HepG2 (cell line): ENCODE results near the gene VDAC2. TPM values are rescaled to one million over a fixed set of nuclear protein-coding genes. Genes with fewer than 3 reads are reported as not detected.
A peak's percentile ranks its signal among the peaks of the same experiment; 100 is the strongest.

Source experiments
- ARHGAP35 ChIP-seq: sonication (generic); formaldehyde crosslinking; IDR thresholded peaks from 2 replicates; pipeline ENCODE4 v1.9.0; 2022; ENCODE audit warnings: mild to moderate bottlenecking, inconsistent platforms, moderate library complexity, missing genetic modification reagents, borderline replicate concordance
- BHLHE40 ChIP-seq: IDR thresholded peaks from 2 replicates; pipeline ENCODE4 v1.6.1; 2011; ENCODE audit warnings: low read length, improper control_type of control experiment
- ELF4 ChIP-seq: sonication (generic); formaldehyde crosslinking; IDR thresholded peaks from 2 replicates; pipeline ENCODE4 v1.5.0; 2020; ENCODE audit warnings: missing genetic modification reagents, mild to moderate bottlenecking, moderate library complexity, borderline replicate concordance
- HCFC1 ChIP-seq: fragments of 150-350 bp; IDR thresholded peaks from 2 replicates; pipeline ENCODE4 v1.6.1; 2014; ENCODE audit warnings: low read depth, low read length
- IKZF1 ChIP-seq: fragments of 450-650 bp; IDR thresholded peaks from 2 replicates; pipeline ENCODE4 v1.7.1; 2016
- IKZF4 ChIP-seq: sonication (generic); formaldehyde crosslinking; IDR thresholded peaks from 2 replicates; pipeline ENCODE4 v1.5.1; 2020; ENCODE audit warnings: borderline replicate concordance, mild to moderate bottlenecking, low read depth, missing genetic modification reagents; ENCODE audit errors: not compliant biosample characterization
- IKZF5 ChIP-seq: IDR thresholded peaks from 2 replicates; pipeline ENCODE4 v1.6.1; 2018; ENCODE audit warnings: missing genetic modification reagents, mild to moderate bottlenecking, missing compliant biosample characterization
- MAX ChIP-seq: IDR thresholded peaks from 2 replicates; pipeline ENCODE4 v1.6.1; 2012; ENCODE audit warnings: inconsistent platforms
- NFYC ChIP-seq: IDR thresholded peaks from 2 replicates; pipeline ENCODE4 v1.6.1; 2016; ENCODE audit warnings: missing genetic modification reagents, missing compliant biosample characterization
- PHF21A ChIP-seq: sonication (generic); formaldehyde crosslinking; IDR thresholded peaks from 2 replicates; pipeline ENCODE4 v1.5.0; 2020; ENCODE audit warnings: mild to moderate bottlenecking, missing genetic modification reagents
- POLR2A ChIP-seq, 2 experiments: IDR thresholded peaks; 2 replicates each; pipeline ENCODE4 v1.6.1; 2011; ENCODE audit warnings: low read depth in 2 of 2, low read length in 2 of 2, mild to moderate bottlenecking in 1 of 2, moderate library complexity in 1 of 2; ENCODE audit not compliant: insufficient read depth in 1 of 2
- RARA ChIP-seq: IDR thresholded peaks from 2 replicates; pipeline ENCODE4 v1.6.1; 2016; ENCODE audit warnings: missing genetic modification reagents, missing compliant biosample characterization
- REPIN1 ChIP-seq: sonication (generic); formaldehyde crosslinking; IDR thresholded peaks from 2 replicates; pipeline ENCODE4 v1.8.0; 2022; ENCODE audit warnings: missing genetic modification reagents, low read depth, mild to moderate bottlenecking, borderline replicate concordance
- SPEN ChIP-seq: sonication (generic); formaldehyde crosslinking; IDR thresholded peaks from 2 replicates; pipeline ENCODE4 v1.5.1; 2020; ENCODE audit warnings: low read depth, mild to moderate bottlenecking, missing genetic modification reagents
- ZBTB44 ChIP-seq: sonication (generic); formaldehyde crosslinking; IDR thresholded peaks from 2 replicates; pipeline ENCODE4 v1.4.0; 2020; ENCODE audit warnings: missing genetic modification reagents
- ZFY ChIP-seq: sonication (generic); formaldehyde crosslinking; IDR thresholded peaks from 2 replicates; pipeline ENCODE4 v1.4.0; 2020; ENCODE audit warnings: missing genetic modification reagents
- ZNF33A ChIP-seq: sonication (generic); formaldehyde crosslinking; IDR thresholded peaks from 2 replicates; pipeline ENCODE4 v1.5.1; 2020; ENCODE audit warnings: missing genetic modification reagents, mild to moderate bottlenecking, moderate library complexity, borderline replicate concordance
- ZNF567 ChIP-seq: sonication (generic); formaldehyde crosslinking; IDR thresholded peaks from 2 replicates; pipeline ENCODE4 v1.8.1; 2023; ENCODE audit warnings: mild to moderate bottlenecking, missing genetic modification reagents, borderline replicate concordance
- ZNF616 ChIP-seq: sonication (generic); formaldehyde crosslinking; IDR thresholded peaks from 2 replicates; pipeline ENCODE4 v1.5.0; 2020; ENCODE audit warnings: low read depth, mild to moderate bottlenecking, missing genetic modification reagents
- ZNF646 ChIP-seq: sonication (generic); formaldehyde crosslinking; IDR thresholded peaks from 2 replicates; pipeline ENCODE4 v1.9.0; 2021; ENCODE audit warnings: mild to moderate bottlenecking, missing genetic modification reagents
- ZSCAN29 ChIP-seq: sonication (generic); formaldehyde crosslinking; conservative IDR thresholded peaks from 2 replicates; pipeline ENCODE4 v1.4.0; 2020; ENCODE audit warnings: mild to moderate bottlenecking, missing genetic modification reagents
- polyA plus RNA-seq, 8 experiments: library from polyadenylated mRNA; depleted of rRNA in 3 of 8; stranded (reverse) in 7 of 8; unstranded in 1 of 8; fragments of >200 nt; fragmentation: Illumina TruSeq in 4 of 8; extraction: Trizol in 4 of 8; gene quantifications; 2 replicates each; pipeline versions ENCODE4 v1.2.1 to v1.2.3, GENCODE V29; 2011 to 2016; ENCODE audit warnings: low read depth in 4 of 8, missing spikeins in 1 of 8, mixed read lengths in 1 of 8; ENCODE audit not compliant: insufficient read depth in 1 of 8
- total RNA-seq, 5 experiments: library from RNA; depleted of rRNA; stranded (reverse); fragments of >200 nt; fragmentation: Illumina TruSeq; extraction: Trizol; gene quantifications; 2 replicates each; pipeline ENCODE4 v1.2.3, GENCODE V29; 2016; ENCODE audit warnings: low read depth in 1 of 5

VDAC2 gene
- total and polyA plus RNA-seq, 2 of the 13 experiments (the other 11 are each of a cell fraction or from before 2014, with no cell fraction given) = 67.9 to 222 TPM

- no peak for TF ChIP-seq NFYC (CRISPR knock-in tag)
- TF ChIP-seq HCFC1 = no peak
- TF ChIP-seq ZNF33A = no peak
- TF ChIP-seq IKZF5 = no peak
- TF ChIP-seq POLR2A (IDR thresholded peaks at IDR 0.05; ENCODE audit: insufficient read depth in 1 of 2, low read depth in 2 of 2, low read length in 2 of 2) = no peak
- no peak for TF ChIP-seq IKZF4 (CRISPR knock-in tag)
- TF ChIP-seq REPIN1 = peak; percentile 29; the same call in 1 of the 2 replicates
- TF ChIP-seq ARHGAP35 (CRISPR knock-in tag) = no peak
- TF ChIP-seq SPEN = no peak
- no peak for TF ChIP-seq BHLHE40
- peak; percentile 24; the same call in 1 of the 2 replicates for TF ChIP-seq ZFY (CRISPR knock-in tag)
- no peak for TF ChIP-seq ZSCAN29 (CRISPR knock-in tag)
- TF ChIP-seq IKZF1 = no peak
- TF ChIP-seq MAX = no peak
- TF ChIP-seq ZNF646 (CRISPR knock-in tag) = no peak
- TF ChIP-seq PHF21A (CRISPR knock-in tag) = peak; percentile 62
- no peak for TF ChIP-seq ELF4
- no peak for TF ChIP-seq ZNF567 (CRISPR knock-in tag)
- no peak for TF ChIP-seq ZNF616 (CRISPR knock-in tag)
- TF ChIP-seq ZBTB44 (CRISPR knock-in tag) = no peak
- 0 out of 2 replicates have a peak, but pooled peaks have one; percentile 23 for TF ChIP-seq RARA (CRISPR knock-in tag)
These were observed 51.5 kb downstream of the VDAC2 start (continued) for GRCh38 chr10:75261813-75262705.
